Effector memory CD8-positive, alpha-beta T cell (primary cell): Measurements from ENCODE around the gene GPR37.

Experiments used
- ATAC-seq: fragments of 150-1000 bp; cut with Tn5 transposase; replicated peaks from 2 replicates; pipeline ENCODE4 v1.10.0; 2021; ENCODE audit warnings: mild to moderate bottlenecking, moderate library complexity
- DNase-seq, 3 experiments: peaks; one replicate each; pipeline ENCODE4 v3.0.0; 2021
- H3K27ac Mint-ChIP-seq, 2 donors: one replicate each; pipeline ENCODE4 v1.8.0; 2022; ENCODE audit warnings: mild to moderate bottlenecking in 2 of 2, mixed read lengths in 2 of 2, moderate library complexity in 2 of 2
- H3K27me3 Mint-ChIP-seq, 2 donors: one replicate each; pipeline ENCODE4 v1.8.0; 2022; ENCODE audit warnings: mixed read lengths in 2 of 2
- H3K36me3 Mint-ChIP-seq: one replicate; pipeline ENCODE4 v1.8.0; 2022; ENCODE audit warnings: mild to moderate bottlenecking, moderate library complexity, mixed read lengths; ENCODE audit not compliant: insufficient read depth
- H3K4me1 Mint-ChIP-seq, 2 donors: one replicate each; pipeline ENCODE4 v1.8.0; 2022; ENCODE audit warnings: low read depth in 2 of 2, mixed read lengths in 2 of 2
- H3K4me3 Mint-ChIP-seq, 2 donors: one replicate each; pipeline ENCODE4 v1.8.0; 2022; ENCODE audit warnings: mild to moderate bottlenecking in 2 of 2, mixed read lengths in 2 of 2, moderate library complexity in 2 of 2
- H3K9me3 Mint-ChIP-seq, 2 donors: one replicate each; pipeline ENCODE4 v1.8.0; 2022; ENCODE audit warnings: mixed read lengths in 2 of 2
- total RNA-seq, 9 experiments: gene quantifications; one replicate each; lab custom pipeline; 2026; lab: John Stamatoyannopoulos, UW

Gene GPR37, protein sequence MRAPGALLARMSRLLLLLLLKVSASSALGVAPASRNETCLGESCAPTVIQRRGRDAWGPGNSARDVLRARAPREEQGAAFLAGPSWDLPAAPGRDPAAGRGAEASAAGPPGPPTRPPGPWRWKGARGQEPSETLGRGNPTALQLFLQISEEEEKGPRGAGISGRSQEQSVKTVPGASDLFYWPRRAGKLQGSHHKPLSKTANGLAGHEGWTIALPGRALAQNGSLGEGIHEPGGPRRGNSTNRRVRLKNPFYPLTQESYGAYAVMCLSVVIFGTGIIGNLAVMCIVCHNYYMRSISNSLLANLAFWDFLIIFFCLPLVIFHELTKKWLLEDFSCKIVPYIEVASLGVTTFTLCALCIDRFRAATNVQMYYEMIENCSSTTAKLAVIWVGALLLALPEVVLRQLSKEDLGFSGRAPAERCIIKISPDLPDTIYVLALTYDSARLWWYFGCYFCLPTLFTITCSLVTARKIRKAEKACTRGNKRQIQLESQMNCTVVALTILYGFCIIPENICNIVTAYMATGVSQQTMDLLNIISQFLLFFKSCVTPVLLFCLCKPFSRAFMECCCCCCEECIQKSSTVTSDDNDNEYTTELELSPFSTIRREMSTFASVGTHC
- total RNA-seq, result 0 to 0.42 (median 0) reads per million in 9 experiments

- Mint-ChIP-seq H3K36me3 (no peaks in the 10 kb centered on the region), H3K9me3 (no peaks in the 10 kb centered on the region), H3K27me3 (peaks cover 53 to 55% of the 10 kb centered on the region in 2 donors), H3K4me3 (peak within 1 kb of the TSS; percentile 83 to 88), H3K27ac (peak within 1 kb of the TSS in 1 of 2 donors; percentile 59), H3K4me1 (peaks cover 16 to 17% of the 10 kb centered on the region in 2 donors)
- ATAC-seq (peak; percentile 29), DNase-seq (no peak)
Observed at GRCh38 chr7:124765401-124766352, at the start of gene GPR37. Gene GPR37, minus strand, starts transcription at chr7:124765792. Its CDS starts 816 bp downstream, at chr7:124764976.

DNA sequence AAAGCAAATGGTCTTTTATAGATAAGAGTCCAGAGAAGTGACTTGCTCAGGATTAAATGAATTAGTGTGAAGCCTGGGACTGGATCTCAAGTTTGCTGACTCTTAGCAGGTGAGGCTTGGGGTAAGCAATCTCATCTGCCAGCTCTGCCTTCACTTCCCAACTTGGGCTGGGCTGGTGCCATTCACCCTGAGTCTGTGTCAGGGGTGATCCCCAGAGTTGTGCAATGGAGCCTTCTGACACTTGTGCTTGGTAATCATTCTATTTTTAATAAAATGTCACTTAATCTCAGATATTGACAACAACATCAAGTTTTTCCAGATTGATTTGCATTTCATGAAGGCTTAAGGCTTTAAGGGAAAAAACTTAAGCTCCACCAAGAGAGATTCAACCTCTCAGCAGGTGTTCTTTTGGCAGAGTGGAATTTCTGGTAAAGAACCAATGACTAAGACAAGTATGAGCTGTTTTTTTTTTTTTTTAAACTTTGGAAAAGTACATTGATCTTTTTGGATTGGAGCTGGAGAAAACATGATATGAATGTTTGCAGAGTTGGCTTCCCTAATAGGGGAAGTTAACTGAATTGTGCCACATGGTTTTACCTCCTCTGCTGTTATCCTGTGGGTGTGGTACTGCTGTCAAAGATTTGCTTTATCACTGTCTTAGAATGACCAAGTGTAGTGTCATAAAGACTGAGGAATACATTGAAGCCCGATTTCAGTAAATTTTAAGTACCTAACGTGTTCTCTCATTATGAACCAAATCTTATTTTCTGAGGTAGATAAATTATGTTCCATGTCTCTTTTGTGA is 48.6 kb upstream of the GPR37 start:
- Mint-ChIP-seq H3K9me3 (no peaks in the 10 kb centered on the region), H3K36me3 (no peaks in the 10 kb centered on the region), H3K4me3 (no peak overlapping the region), H3K4me1 (no peaks in the 10 kb centered on the region), H3K27ac (no peak overlapping the region), H3K27me3 (peaks cover 5 to 12% of the 10 kb centered on the region in 2 donors)
- DNase-seq (no peak), ATAC-seq (no peak)

- peaks cover 5 to 12% of the 10 kb centered on the region in 2 donors for H3K27me3 Mint-ChIP-seq
- DNase-seq (no peak), ATAC-seq (no peak)
- no peaks in the 10 kb centered on the region for H3K4me1 Mint-ChIP-seq
- H3K4me3 Mint-ChIP-seq, result no peak overlapping the region
- H3K36me3 Mint-ChIP-seq, result no peaks in the 10 kb centered on the region
- no peaks in the 10 kb centered on the region for H3K9me3 Mint-ChIP-seq
- H3K27ac Mint-ChIP-seq, result no peak overlapping the region
Observed at GRCh38 chr7:124812764-124813163, 47.2 kb upstream of the GPR37 start.

DNA sequence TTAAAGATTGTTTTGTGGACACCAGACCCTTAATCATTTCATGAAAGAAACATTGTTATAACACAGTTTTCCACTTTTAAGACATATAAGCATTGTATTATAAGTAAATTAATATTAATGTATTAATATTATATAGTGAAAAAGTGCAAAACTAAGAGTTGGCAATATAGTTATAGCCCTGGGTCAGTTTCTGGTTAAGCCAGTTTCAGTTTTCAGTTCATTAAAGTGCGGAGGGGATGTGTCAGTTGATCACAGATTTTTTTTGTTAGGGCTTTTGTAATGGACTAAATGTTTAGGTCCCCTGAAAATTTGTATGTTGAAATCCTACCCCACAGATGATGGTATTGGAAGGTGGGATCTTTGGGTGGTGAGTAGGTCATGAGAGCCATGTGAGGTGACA is 45.7 kb upstream of the GPR37 start:
- Mint-ChIP-seq H3K4me1 (no peaks in the 10 kb centered on the region), H3K27ac (no peak overlapping the region), H3K4me3 (no peak overlapping the region), H3K9me3 (no peaks in the 10 kb centered on the region), H3K27me3 (peaks cover 5 to 12% of the 10 kb centered on the region in 2 donors), H3K36me3 (no peaks in the 10 kb centered on the region)
- DNase-seq (no peak), ATAC-seq (no peak)

GRCh38 chr7:124810605-124811004 is 45.0 kb upstream of the GPR37 start:
- no peak for ATAC-seq
- Mint-ChIP-seq H3K27ac (no peak overlapping the region), H3K9me3 (no peaks in the 10 kb centered on the region), H3K27me3 (peaks cover 5 to 12% of the 10 kb centered on the region in 2 donors), H3K4me1 (no peaks in the 10 kb centered on the region), H3K36me3 (no peaks in the 10 kb centered on the region), H3K4me3 (no peak overlapping the region)
- DNase-seq, result no peak

GRCh38 chr7:124808206-124808605 is 42.6 kb upstream of the GPR37 start:
- Mint-ChIP-seq H3K4me3 (no peak overlapping the region), H3K9me3 (no peaks in the 10 kb centered on the region), H3K36me3 (no peaks in the 10 kb centered on the region), H3K4me1 (no peaks in the 10 kb centered on the region), H3K27me3 (peaks cover 0 to 7% of the 10 kb centered on the region in 2 donors), H3K27ac (no peak overlapping the region)
- DNase-seq, result no peak
- no peak for ATAC-seq

DNA sequence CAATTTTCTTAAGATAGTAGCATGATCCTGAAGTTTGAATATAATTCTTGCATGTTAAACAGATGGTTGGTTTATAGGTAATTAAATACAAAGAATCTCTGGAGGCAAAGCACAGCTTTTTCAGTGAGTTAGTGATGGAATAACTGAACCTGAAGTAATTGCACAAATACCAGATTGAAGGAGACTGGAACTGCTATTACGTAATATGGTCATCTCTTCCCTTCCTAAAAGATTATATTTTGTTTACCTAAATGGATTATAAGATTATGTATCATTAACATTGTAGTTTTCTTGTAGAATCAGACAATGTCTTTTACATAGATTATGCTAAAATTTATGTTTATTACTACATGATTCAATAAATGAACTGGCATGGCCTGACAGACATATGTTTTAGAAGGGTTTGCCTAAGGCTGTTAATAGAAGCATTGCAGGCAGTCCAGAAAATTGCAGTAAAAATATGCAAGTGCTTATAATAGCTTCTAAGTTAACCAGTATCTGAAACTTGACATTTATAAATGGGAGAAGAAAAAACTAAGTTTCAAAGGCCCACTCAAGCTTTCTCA is 35.8 kb upstream of the GPR37 start:
- H3K36me3 Mint-ChIP-seq, result no peaks in the 10 kb centered on the region
- no peak for ATAC-seq
- peaks cover 12 to 34% of the 10 kb centered on the region in 2 donors for H3K27me3 Mint-ChIP-seq
- H3K4me3 Mint-ChIP-seq, result no peak overlapping the region
- H3K27ac Mint-ChIP-seq, result no peak overlapping the region
- peaks cover 0 to 1% of the 10 kb centered on the region in 2 donors for H3K9me3 Mint-ChIP-seq
- no peaks in the 10 kb centered on the region for H3K4me1 Mint-ChIP-seq
- DNase-seq, result no peak

DNA sequence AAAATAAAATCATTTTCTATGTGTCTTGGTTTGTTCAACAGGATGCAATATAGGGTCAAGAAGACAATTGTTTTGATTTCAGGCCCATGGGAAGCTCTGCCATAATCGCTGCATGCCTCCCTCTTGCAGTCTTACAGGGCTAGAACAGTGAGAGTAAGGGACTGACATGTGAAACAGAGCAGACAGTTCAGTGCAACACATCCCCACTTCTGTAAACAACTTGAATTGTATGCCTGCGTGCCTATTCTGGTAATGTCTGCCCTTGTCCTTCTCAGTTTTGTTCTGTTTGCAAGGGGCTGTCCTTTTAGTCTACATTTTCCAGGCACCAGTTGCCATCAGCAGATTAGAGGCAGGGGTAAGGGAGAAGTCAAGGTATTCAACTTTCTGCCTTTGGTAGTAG is 34.8 kb upstream of the GPR37 start:
- Mint-ChIP-seq H3K27me3 (peaks cover 12 to 34% of the 10 kb centered on the region in 2 donors), H3K36me3 (no peaks in the 10 kb centered on the region), H3K27ac (no peak overlapping the region), H3K4me1 (no peaks in the 10 kb centered on the region), H3K9me3 (peaks cover 0 to 9% of the 10 kb centered on the region in 2 donors), H3K4me3 (no peak overlapping the region)
- ATAC-seq (no peak), DNase-seq (no peak)

DNA sequence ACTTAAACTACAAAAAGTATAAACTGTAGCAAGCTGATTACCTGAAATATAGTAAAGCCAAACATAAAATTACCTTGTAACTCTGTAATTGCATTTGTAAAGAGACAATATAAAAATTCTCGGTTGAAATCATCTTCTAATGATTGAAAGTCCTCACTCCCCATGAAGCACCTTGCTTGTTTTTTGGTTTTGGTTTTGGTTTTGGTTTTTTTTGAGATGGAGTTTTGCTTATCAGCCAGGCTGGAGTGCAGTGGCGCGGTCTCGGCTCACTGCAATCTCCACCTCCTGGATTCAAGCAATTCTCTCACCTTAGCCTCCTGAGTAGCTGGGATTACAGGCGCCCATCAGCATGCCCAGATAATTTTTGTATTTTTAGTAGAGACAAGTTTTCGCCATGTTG is 33.9 kb upstream of the GPR37 start:
- ATAC-seq, result no peak
- Mint-ChIP-seq H3K4me3 (no peak overlapping the region), H3K27ac (no peak overlapping the region), H3K4me1 (no peaks in the 10 kb centered on the region), H3K9me3 (peaks cover 0 to 9% of the 10 kb centered on the region in 2 donors), H3K27me3 (peaks cover 12 to 34% of the 10 kb centered on the region in 2 donors), H3K36me3 (no peaks in the 10 kb centered on the region)
- no peak for DNase-seq

- DNase-seq (no peak), ATAC-seq (no peak)
- Mint-ChIP-seq H3K4me3 (no peak overlapping the region), H3K27me3 (peaks cover 14 to 33% of the 10 kb centered on the region in 2 donors), H3K36me3 (no peaks in the 10 kb centered on the region), H3K27ac (no peak overlapping the region), H3K4me1 (no peaks in the 10 kb centered on the region), H3K9me3 (peaks cover 0 to 9% of the 10 kb centered on the region in 2 donors)
Observed at GRCh38 chr7:124796771-124797170, 31.2 kb upstream of the GPR37 start.

GRCh38 chr7:124792696-124793095 is 27.1 kb upstream of the GPR37 start:
- ATAC-seq, result no peak
- Mint-ChIP-seq H3K36me3 (no peaks in the 10 kb centered on the region), H3K27ac (no peak overlapping the region), H3K9me3 (peaks cover 0 to 9% of the 10 kb centered on the region in 2 donors), H3K27me3 (peaks cover 12% of the 10 kb centered on the region in 2 donors), H3K4me3 (no peak overlapping the region), H3K4me1 (no peaks in the 10 kb centered on the region)
- DNase-seq, result no peak

- no peak overlapping the region for H3K4me3 Mint-ChIP-seq
- no peak overlapping the region for H3K27ac Mint-ChIP-seq
- H3K27me3 Mint-ChIP-seq, result peaks cover 5 to 9% of the 10 kb centered on the region in 2 donors
- peaks cover 0 to 9% of the 10 kb centered on the region in 2 donors for H3K9me3 Mint-ChIP-seq
- H3K4me1 Mint-ChIP-seq, result no peaks in the 10 kb centered on the region
- no peak for DNase-seq
- no peaks in the 10 kb centered on the region for H3K36me3 Mint-ChIP-seq
- no peak for ATAC-seq
Observed at GRCh38 chr7:124792002-124792401, 26.4 kb upstream of the GPR37 start.
